ENCODE data around the gene FHL3.

FHL3 gene

DNA sequence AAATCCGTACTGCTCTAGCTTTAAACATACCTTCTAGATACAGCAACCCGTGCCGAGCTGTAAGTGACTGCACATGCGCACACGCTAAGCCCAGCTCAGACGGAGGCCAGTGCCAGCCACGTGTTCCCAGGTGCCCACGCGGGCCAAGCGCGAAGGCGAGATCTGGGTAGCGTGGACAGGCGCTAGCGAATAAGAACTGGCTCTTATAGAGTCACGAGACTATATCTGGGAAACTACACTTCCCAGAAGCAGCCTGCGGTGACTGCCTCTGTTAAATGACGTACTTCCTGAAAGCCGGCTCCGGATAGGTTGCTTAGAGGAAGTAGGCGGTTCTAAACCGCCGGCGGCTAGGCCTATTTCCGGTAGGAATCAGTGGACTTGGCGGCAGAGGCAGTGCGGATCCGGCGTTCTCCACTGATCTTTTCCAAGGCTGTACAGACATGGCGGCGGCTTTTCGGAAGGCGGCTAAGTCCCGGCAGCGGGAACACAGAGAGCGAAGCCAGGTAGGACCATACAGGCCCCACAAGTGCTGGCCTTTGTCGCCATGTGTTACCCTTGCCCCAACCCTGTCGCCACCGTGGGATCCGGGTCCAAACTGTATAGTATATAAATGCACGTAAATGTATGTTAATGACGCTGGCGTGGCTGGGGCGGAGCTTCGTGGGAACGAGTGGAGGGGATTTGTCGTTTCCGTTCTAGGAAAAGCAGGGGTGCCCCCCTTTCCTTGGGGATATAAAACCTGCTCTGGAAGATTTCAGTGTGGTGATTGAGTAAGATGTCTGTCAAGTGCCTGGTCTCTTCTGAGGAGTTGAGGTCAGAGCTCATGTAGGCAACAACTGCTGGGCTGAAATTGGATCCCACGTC is 7.3 kb upstream of the FHL3 start, which contains the start of gene UTP11:
Gene UTP11, plus strand, starts transcription at position 372 of the 864 bp plus-strand sequence. Its CDS starts 69 bp downstream, at position 441.
- peak; percentile 99 for DNase-seq (ENCODE audit: low read depth in 2 of 2)

DNA sequence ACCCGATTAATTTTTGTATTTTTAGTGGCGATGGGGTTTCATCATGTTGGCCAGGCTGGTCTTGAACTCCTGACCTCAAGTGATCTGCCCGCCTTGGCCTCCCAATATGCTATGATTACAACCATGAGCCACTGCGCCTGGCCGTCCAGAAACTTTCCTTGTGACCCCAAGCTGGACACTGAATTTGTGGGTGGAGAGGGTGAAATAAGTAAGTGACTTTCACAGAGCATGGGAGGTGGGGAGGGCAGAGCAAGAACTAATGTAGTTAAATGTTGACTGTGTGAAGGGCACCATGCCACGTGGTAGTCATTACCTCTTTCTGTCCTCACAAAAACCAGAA is 4.5 kb upstream of the FHL3 start:
- no peak for DNase-seq (ENCODE audit: low read depth in 2 of 2)

DNA sequence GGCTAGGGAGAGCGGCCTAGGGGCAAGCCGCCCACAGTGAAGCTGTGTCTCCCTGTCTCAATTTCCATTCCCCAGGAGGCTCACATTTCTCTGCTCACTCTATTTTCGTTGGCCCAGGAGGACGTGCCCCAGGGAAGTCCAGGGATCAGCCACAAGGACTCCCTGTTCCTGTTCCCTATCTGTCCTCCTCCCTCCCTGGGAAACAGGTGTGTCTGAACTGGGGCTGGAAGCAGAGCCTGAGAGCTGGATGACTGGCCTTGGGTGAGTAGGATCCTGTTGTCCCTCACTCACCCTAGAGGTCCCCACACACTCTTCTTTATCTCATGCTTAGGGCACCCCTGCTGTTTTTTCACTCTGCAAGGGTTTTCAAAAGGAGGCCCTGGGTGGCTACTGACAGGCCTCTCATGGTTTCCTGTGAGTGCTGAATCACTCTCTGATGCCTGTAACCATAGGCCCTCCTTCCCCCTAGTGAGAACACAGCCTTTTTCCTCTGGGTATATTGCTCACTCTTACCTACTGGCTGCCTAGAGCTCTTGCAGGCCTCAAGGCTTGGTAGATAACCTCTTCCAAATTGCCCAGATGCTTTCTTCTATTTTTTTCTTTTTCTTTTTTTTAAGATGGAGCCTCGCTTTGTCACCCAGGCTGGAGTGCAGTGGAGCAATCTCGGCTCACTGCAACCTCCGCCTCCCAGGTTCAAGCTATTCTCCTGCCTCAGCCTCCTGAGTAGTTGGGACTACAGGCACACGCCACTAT is 4.0 kb upstream of the FHL3 start:
- DNase-seq (ENCODE audit: low read depth in 2 of 2), result no peak

DNA sequence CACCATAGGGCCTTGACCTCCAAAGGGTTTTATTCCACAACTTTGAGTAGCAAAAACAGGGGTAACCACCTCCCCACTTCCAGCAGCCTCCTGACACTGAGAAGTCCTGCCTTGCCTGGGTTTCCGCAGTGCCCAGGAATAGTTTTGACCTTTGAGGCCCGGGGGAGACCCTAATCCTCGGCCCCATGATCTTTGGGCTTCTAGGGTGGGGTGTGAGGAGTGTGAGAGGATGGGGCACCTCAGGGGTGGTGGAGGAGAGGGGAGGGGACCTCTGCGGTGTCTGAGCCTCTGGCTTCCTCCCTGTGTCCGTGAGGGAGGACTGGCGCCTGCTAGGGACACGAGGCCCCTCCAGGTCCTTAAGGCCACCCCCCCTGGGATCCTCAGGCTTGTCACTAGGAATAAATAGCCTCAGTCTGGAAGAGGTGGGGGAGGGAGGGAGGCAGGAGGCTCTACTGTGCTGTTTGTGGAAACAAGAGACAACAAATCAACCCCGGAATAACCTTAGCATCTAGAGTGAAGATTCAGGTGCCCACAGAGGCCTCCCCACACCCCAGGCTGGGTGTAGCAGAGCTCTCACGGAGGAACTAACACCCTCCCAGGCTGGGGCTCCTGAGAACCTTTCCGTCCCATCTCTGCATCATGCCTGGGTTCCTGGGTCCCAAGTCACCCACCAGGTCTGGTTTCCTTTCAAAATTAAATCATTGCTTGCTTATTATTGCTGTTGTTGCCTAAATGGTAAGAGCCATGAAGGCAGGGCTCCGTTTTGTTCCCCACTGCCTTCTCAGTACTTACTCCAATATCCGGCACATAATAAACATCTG is 904 bp upstream of the FHL3 start:
- DNase-seq (ENCODE audit: low read depth in 2 of 2), result no peak

DNA sequence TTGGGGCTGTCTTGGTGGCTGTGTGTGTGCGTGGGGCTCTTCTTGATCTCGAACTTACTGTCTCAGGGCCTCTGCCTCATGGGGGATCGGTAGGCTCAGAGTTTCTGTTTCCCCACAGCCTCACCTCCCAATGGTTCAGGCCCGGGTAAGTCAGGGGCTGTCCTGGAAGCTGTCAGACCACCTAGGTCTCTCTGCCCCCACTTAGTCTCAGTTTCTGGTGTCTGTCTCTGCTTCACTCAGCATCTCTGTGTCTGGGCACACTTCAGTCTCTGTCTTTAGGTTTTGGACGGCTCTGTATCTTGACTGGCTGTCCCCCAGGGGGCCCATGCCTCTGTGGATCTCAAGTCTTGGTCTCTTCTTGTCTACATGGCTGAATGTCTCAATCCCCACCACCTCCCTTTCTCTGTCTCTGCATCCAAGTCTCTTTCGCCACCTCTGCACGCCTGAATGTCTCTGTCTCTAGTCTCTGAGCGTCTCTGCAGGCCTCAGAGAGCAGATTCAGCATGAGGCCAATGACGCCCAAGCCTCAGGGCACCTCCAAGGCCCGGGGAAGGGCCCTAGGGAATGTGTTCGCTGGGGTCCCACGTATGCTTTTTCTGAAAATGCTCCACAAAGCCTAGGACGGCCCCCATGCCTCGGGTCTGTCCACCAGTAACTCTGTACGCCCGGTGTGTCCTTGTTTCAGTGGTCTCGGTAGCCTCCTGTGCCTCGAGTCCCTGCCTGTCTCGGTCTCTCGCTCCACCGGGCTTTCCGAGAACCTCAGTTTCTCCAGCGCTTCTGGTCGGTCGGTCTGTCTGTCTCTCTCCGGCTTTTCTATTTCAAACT is 818 bp downstream of the FHL3 start:
- no peak for DNase-seq (ENCODE audit: low read depth in 2 of 2)

DNA sequence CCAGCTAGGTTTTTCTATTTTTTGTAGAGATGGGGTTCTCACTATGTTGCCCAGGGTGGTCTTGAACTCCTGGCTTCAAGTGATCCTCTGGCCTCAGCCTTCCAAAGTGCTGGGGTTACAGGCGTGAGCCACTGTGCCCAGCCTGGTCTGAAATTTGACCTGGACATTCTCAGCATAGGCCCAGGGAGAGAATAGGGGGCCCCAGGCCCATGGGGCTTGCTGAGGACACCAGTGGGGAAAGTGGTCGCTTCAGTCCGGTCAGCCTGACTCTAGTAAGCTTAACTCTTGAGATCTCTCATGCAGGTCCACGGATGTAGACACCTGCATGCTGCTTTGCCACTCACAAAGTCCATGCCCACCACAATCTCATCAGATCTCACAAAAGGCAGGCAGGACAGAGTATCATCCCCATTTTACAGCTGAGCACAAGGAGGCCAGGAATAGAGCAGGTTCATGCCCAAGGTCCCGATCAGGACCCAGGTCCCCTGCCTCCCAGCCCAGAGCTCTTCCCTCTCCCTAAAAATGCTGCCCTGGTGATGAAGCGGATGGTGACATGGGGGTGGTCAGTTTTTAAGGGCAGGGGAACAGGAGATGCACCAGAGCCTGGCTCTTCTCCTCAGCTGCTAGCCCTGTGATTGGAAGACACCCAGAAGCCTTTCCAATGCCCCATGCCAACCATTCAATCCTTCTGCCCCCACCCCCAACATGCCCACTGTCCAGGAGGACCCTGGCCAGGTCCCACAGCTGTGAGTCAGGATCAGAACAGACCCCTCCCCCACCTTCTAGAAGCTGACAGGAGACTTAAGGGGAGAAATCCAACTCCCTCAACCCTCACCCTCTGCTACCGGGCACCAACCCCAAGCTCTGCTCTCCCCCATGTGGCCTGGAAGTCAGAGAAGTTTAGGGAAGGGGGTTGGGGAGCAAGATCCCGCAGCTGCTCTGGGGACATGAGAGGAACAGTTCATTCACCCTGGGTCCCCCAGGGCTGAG is 1.8 kb downstream of the FHL3 start:
- DNase-seq (ENCODE audit: low read depth in 2 of 2), result no peak

DNA sequence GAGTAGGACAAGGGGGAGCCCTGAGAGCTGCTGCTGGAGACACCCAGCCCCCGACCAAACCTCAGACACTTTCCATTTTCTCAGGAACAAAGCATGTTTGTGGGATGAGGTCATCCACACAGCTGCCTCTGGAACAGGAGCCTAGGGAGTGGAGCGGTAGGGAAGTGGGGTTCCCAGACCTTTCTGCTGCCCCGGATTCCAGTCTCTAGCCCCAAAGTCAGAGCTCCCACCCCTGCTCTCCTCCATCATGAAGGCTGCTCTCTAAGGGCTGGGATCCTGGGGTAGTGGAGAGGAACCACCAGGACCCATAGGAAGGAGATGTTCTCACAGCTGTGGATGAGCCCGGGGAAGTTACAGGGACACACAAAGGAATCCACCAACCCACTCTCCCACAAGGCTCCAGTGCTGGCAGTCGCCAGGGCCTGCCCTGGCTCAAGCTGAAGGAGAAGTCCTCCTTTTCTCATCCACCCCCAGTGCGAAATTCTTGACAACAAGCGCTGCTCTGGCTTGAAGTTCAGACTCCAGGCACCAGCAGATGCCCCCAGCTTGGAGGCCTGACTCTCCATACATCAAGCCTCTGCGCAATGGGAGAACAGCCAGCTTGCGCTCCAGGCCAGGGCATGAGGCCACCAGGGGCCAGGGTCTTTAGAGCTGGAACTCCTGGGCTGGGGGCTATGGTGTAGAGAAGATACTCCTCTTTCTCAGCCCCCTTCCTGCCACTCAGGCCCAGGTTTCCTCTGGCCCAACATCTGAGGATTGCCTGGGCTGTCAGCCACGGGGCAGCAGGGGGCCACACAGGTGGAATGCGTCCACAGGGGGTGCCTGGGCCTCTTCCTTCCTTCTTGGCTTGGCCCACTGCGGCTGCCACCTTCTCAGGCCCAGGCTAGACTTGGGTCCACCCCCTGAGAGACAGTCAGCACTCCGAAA is 4.5 kb downstream of the FHL3 start:
- peak; percentile 77 to 79 for DNase-seq (ENCODE audit: low read depth in 2 of 2)

DNA sequence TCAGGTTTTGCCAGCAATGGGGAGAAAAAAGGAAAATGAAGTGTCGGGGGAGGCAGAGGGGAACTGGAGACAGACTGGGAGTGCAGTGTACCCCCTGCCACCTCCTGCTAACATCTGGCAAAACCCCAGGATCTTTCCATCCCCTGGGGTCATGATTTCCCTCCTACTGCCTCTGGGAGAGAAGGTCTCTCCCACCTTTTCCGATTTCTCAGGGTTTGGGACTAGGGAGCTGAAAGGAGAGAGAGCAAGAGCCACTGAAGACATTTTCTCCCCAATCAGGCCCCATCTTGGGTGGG is 5.1 kb downstream of the FHL3 start:
- no peak for DNase-seq (ENCODE audit: low read depth in 2 of 2)

DNA sequence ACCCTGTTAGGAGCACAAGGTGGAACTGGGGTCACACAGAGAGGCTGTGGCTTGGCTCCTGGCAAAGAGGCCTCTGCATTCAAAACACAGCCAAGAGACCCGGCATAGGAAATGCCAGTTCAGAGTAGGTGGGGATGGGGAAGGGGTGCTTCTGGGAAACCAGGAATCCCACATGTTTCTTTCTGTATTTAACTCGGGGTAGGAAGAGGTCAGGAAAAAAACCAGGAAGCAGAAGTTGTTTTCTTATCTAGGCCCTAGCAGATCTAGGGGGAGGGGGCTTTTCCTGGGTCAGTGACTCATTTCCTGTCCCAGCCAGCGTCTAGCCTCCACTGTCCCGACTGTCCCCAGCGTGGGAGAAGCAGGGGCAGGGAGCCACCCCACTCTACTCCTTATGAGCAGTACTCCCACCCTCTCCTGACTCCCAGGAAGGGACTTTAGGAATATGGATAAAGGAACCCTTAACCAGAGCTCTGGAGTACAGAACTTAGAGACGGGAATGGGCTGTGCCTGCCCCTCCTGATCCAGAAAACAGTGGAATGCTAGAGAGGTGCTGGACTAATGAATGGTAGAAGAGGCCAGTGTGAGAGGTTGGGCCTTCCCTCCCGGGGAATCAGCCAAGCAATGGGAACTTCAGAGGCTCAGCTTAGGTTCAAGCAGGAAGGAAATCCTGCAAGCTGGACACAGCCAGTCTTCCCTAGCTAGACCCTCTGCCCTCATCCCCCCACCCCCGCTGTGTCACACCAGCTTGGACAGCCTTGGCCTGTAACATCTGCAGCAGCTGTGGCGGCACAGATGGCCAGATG is 5.7 kb downstream of the FHL3 start:
- DNase-seq (ENCODE audit: low read depth in 2 of 2), result no peak

DNA sequence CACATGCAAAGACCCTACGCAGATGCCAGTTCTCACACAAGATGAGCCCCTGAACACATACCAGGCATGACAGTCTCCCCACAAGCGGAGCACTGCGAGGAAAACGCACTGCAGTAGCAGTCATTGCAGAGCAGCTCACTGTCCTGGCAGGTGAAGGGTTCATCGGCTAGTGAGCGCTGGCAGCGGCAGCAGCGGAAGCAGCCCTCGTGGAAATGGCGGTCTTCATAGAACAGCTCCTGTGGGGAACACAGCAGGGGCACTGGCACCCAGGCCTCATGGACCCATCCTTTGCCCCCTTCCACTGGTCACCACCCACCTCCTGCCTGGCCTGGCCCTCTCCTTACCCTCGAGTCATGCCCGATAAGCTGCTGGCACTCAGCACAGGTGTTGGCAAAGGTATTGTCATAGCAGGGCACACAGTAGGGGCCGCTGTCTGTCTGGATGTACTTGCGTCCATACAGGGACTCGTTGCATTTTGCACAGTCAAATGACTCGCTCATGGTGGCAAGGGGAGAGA is 6.3 kb downstream of the FHL3 start:
- DNase-seq (ENCODE audit: low read depth in 2 of 2), result no peak

DNA sequence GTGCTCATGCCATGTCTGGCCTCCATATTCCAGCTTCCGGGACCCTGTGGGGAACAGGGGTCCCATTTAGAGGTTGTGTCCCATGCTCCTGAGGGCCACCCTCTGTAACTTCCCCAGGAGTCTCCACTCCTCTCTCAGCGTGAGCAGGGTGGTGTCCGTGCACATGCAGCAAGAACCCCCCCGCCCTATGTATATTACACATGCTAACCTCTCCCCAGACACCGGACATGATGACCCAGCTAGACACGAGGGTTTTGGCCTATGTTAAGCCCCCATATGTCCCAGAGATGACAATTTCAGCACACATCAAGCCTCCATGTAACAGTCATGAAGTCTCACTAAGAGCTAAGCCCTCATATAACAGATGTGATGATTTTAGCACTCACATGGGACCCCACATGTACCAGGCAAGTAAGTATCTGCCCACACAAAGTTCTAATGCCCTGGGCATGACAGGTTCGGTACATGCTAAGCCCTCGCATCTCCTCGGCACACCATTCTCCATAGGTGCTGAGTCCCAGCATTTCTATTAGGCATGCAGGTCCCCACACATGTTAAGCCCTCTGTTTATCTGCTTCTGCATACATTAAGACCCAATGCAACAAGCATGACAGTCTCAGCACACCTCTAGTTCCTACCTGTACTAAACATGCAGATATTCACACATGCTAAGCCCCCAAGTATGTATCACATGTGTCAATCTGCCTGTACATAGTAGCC is 7.1 kb downstream of the FHL3 start:
- no peak for DNase-seq (ENCODE audit: low read depth in 2 of 2)

DNA sequence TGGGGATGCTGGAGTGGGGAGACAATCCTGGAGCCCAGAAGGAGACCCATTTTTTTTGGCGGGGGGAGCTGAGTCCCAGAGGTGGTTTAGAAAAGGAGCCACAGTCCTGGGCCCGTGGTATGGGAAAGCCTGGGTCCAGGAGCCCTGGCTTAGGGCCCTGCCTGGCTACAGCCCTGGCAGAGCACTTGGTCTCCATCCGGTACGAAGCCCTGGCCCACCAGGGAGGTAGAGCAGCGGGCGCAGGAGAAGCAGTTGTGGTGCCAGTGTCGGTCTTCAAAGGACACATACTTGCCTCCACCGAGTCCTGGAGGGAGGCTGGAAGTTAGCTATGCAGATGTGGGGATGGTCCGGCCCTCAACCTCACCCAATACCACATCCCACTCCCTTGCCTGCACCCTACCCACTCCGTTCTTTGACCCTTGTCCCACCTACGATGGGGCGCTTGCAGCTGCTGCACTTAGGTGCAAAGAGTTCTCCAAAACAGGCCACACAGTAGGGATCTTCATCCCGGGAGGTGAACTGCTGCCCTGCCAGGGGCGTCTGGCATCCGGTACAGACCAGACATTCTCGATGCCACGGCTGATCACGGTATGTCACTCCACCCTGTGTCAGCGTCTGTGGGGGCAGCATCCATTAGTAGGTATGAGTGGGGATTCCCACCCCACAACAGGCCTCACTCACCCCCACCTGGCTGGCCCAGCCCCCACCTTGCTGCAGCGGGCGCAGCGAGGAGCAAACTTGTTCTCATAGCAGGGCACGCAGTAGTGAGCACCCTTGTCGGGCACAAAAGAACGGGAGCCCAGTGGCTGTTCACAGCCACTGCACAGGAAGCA is 7.8 kb downstream of the FHL3 start:
- DNase-seq (ENCODE audit: low read depth in 2 of 2), result no peak

DNA sequence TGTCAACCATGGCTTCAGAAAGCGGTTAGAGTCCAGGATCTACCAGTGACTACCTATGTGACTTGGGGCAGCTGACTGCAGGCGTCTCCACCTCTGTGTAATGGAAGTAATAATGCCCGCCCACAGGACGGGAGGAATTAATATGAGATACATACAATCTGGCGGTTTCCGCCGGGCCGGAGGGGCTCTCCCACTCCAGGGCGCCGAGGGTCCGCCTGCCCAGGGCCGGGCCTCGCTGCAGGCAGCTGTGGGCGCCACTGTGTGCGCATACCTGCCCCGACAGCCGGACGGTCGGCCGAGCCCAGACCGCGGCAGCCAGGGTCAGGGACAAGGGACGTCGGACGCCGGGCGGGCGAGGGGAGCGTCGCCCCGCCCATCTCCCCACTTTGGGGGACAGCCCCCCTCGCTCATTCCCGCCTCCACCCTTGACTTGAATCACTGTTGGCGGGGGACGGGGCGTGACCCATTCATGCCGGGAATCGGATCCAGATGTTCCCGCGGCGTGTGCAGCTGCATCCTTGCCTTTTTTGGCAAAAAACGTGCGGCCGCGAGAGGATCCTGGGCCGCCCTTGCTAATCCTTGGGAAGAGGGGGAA is 9.5 kb downstream of the FHL3 start:
- DNase-seq (ENCODE audit: low read depth in 2 of 2), result peak; percentile 96 to 97

DNA sequence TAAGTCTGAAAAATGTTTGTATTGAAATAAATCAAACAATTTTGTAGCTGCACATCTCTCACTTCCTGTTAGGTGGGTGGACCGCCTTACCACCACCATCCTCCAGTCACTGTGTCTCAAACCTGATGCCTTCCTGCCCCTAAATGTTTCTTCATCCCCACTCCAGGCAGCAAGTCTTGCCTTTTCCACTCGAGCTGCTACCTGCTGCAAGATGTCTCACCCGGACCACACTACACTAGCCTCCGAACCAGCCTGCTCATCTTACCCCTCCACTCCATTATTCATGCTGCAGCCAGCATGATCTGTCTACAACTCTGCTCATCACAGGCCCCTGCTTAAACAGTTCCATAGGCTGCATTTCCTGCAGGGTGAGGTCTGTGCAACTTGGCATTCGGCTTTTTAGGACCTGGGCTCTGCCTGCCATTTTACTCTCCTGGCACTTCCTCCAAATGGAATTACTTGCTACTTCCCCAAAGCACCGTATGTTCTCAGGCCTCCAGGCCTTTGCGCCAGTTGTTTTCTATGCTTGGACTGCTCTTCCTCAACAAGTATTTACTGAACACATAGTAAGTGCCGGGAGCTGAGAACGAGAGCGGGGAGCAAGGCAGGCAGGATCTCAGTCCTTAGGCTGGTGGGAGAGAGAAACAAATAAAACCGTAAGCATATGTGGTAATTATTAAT is 10.3 kb downstream of the FHL3 start:
- no peak for DNase-seq (ENCODE audit: low read depth in 2 of 2)

DNA sequence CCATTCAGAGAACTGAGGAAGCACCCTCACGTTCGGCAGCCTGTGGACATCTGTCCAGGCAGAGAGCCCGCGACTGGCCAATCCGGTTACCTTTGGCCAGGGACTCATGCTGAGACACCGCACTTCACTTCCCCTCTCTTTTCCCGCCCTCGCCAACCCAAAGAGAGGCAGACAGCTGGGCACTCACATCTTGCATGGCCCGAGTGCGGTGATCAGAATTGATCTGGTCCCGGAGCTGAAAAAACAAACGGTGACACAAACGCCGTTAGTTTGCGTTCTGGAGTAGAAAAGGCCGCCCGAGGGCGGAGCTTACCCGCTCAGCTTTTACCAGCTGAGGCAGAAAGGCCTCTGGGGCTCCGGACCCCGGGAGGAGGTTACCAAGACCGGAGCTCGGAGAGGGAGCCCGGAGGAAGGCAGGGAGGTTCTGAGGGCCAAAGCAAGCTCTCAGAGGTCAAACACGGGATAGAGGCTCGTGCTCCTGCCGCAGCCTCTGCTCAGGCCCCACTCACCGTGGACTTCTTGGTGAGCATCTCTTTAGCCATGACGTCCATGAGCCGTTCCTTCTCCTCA is 15.9 kb downstream of the FHL3 start:
- no peak for DNase-seq (ENCODE audit: low read depth in 2 of 2)
